ENCODE data around the gene KSR2.

DNA sequence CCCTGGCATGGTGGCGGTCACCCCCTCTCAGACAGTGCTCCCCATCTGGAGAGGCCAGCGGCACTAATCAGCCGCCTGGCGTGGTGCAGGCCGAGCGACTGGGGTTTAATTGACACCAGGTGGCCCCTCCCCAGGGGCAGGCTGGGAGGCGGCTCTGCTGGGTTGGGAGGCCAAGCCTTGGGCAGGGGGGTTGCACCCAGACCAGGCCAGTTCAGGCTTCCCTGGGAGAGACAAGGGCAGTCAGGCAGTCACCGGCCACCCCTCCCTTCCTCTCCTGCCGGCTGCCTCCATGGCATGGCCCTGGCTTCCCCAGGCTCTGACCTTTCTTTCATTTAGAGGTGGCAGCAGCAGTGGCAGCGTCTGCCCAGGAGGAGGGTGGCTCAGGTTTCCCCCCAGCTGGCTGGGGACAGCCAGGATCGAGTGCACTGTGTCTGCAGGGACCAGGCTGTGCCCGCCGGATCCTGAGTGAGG is 529.2 kb downstream of the KSR2 start:
- TF ChIP-seq POLR2A (IDR thresholded peaks at IDR 0.05; ENCODE audit: low read length) (no peak), GATA1 (IDR thresholded peaks at IDR 0.05; ENCODE audit: low read depth, low read length) (no peak)

All from erythroblast (primary cell).